HepG2 (cell line): ENCODE data around the gene CNRIP1. TPM values are rescaled to one million over a fixed set of nuclear protein-coding genes. Genes with fewer than 3 reads are reported as not detected.
A peak's percentile ranks its signal among the peaks of the same experiment; 100 is the strongest.

Experiments used
- ATAC-seq: fragments of 200-7000 bp; cut with Tn5 transposase; 3 replicates; pipeline ENCODE4 v1.9.1; 2020; ENCODE audit warnings: mild to moderate bottlenecking, moderate library complexity
- BruUV-seq: library from RNA; stranded (reverse); fragments of 400-500 nt; replicated peaks from 2 replicates; lab custom pipeline; 2021; lab: Mats Ljungman, UMichigan
- CTCF ChIA-PET: fragments of 300-600 bp; formaldehyde crosslinking; extraction: SDS; loops from one replicate; lab custom pipeline; 2021; ENCODE audit warnings: low total read pairs, inconsistent platforms, low intra/inter-chr PET ratio; lab: Yijun Ruan, JAX
- POLR2A ChIA-PET: fragments of 350-600 bp; sonication (Branson Sonifier 250); formaldehyde crosslinking; loops from one replicate; lab custom pipeline; 2020; ENCODE audit warnings: antibody characterized with exemption, inconsistent platforms; lab: Yijun Ruan, JAX
- DNase-seq: peaks from one replicate; pipeline ENCODE4 v3.0.0-alpha.2; 2015; ENCODE audit warnings: low spot score
- FAIRE-seq: peaks from 3 replicates; lab custom pipeline; 2011; peaks lifted over from hg19 to GRCh38; lab: Jason Lieb, UNC
- H2AFZ ChIP-seq: one replicate; pipeline ENCODE4 v1.6.1; 2011; ENCODE audit warnings: low read length, inconsistent platforms
- H3K27ac ChIP-seq: fragments of 300-600 bp; 3 replicates; pipeline ENCODE4 v1.8.0; 2011; ENCODE audit warnings: mixed run types, mild to moderate bottlenecking, mixed read lengths, low read length, inconsistent platforms; ENCODE audit not compliant: insufficient read depth; ENCODE audit errors: extremely low read length
- H3K27me3 ChIP-seq, 2 experiments: fragments of 200-600 bp in 1 of 2; 2 replicates in 1 of 2; 3 replicates in 1 of 2; pipeline versions ENCODE4 v1.6.0 to v1.8.0; 2011; ENCODE audit warnings: low read length in 2 of 2, mild to moderate bottlenecking in 2 of 2, moderate library complexity in 2 of 2, inconsistent platforms in 1 of 2; ENCODE audit not compliant: insufficient read depth in 2 of 2, control insufficient read depth in 1 of 2
- H3K36me3 ChIP-seq, 2 experiments: fragments of 200-600 bp in 1 of 2; replicated peaks in 1 of 2; 2 replicates in 1 of 2; 3 replicates in 1 of 2; pipeline versions ENCODE4 v1.5.1 to v1.8.0; 2011; ENCODE audit warnings: low read length in 2 of 2, inconsistent platforms in 1 of 2; ENCODE audit not compliant: insufficient read depth in 2 of 2, control insufficient read depth in 1 of 2
- H3K4me1 ChIP-seq: 2 replicates; pipeline ENCODE4 v1.5.1; 2012; ENCODE audit warnings: low read length, inconsistent platforms; ENCODE audit not compliant: insufficient read depth
- H3K4me2 ChIP-seq: 2 replicates; pipeline ENCODE4 v1.6.0; 2011; ENCODE audit warnings: low read depth, low read length, inconsistent platforms
- H3K4me3 ChIP-seq, 3 experiments: fragments of 200-600 bp in 1 of 3; sonication (generic), shearing (Covaris generic) in 1 of 3; replicated peaks in 1 of 3; 2 replicates each; pipeline ENCODE4 v1.5.1; 2011 to 2016; ENCODE audit warnings: low read length in 3 of 3, inconsistent platforms in 2 of 3, low read depth in 2 of 3, mild to moderate bottlenecking in 2 of 3, control low read depth in 1 of 3, mixed read lengths in 1 of 3; ENCODE audit not compliant: insufficient read depth in 1 of 3
- H3K79me2 ChIP-seq: one replicate; pipeline ENCODE4 v1.6.1; 2011; ENCODE audit warnings: low read length, inconsistent platforms; ENCODE audit not compliant: insufficient read depth
- H3K9ac ChIP-seq: 2 replicates; pipeline ENCODE4 v1.6.0; 2011; ENCODE audit warnings: mild to moderate bottlenecking, low read depth, low read length, inconsistent platforms; ENCODE audit not compliant: insufficient read depth
- H3K9me3 ChIP-seq: 2 replicates; pipeline ENCODE4 v1.5.1; 2012; ENCODE audit warnings: mild to moderate bottlenecking, low read length
- H4K20me1 ChIP-seq: 2 replicates; pipeline ENCODE4 v1.6.0; 2011; ENCODE audit warnings: inconsistent platforms, mild to moderate bottlenecking, low read length, moderate library complexity; ENCODE audit not compliant: insufficient read depth
- BORCS8-MEF2B ChIP-seq: sonication (generic); formaldehyde crosslinking; IDR thresholded peaks from 2 replicates; pipeline ENCODE4 v1.8.0; 2022; ENCODE audit warnings: mild to moderate bottlenecking, missing genetic modification reagents
- EED ChIP-seq: sonication (generic); formaldehyde crosslinking; IDR thresholded peaks from 2 replicates; pipeline ENCODE4 v1.5.0; 2020; ENCODE audit warnings: mild to moderate bottlenecking, missing genetic modification reagents
- ELF4 ChIP-seq: sonication (generic); formaldehyde crosslinking; IDR thresholded peaks from 2 replicates; pipeline ENCODE4 v1.5.0; 2020; ENCODE audit warnings: missing genetic modification reagents, mild to moderate bottlenecking, moderate library complexity, borderline replicate concordance
- KLF11 ChIP-seq: IDR thresholded peaks from 2 replicates; pipeline ENCODE4 v1.6.1; 2016; ENCODE audit warnings: missing compliant biosample characterization
- MAFK ChIP-seq, 2 experiments: IDR thresholded peaks in 1 of 2; conservative IDR thresholded peaks in 1 of 2; 2 replicates each; pipeline ENCODE4 v1.6.1; 2011; ENCODE audit warnings: improper control_type of control experiment in 2 of 2, low read length in 2 of 2
- RBAK ChIP-seq: sonication (generic); formaldehyde crosslinking; IDR thresholded peaks from 2 replicates; pipeline ENCODE4 v1.5.1; 2020; ENCODE audit warnings: mild to moderate bottlenecking, missing genetic modification reagents
- ZNF12 ChIP-seq: sonication (generic); formaldehyde crosslinking; IDR thresholded peaks from 2 replicates; pipeline ENCODE4 v1.5.0; 2020; ENCODE audit warnings: missing genetic modification reagents
- ZNF883 ChIP-seq: sonication (generic); formaldehyde crosslinking; IDR thresholded peaks from 2 replicates; pipeline ENCODE4 v1.5.1; 2020; ENCODE audit warnings: mild to moderate bottlenecking, missing genetic modification reagents; ENCODE audit errors: not compliant biosample characterization
- WGBS: methylation state at CpG from one replicate; pipeline ENCODE4 v1.1.6; 2017; ENCODE audit warnings: low lambda C conversion rate; 5-methylcytosine and 5-hydroxymethylcytosine counted together
- in situ Hi-C: cut with HindIII; loops from 2 replicates; pipeline ENCODE4 v1.10.0; 2017; ENCODE audit warnings: low pct_unique_long_range_greater_than_20kb; ENCODE audit not compliant: extremely low pct_ligation_motif_present
- intact Hi-C: fragments of 100-400 bp; cut with micrococcal nuclease; formaldehyde crosslinking; loops from one replicate; pipeline ENCODE4 v1.10.0; 2022; ENCODE audit not compliant: unreplicated experiment
- polyA plus RNA-seq, 8 experiments: library from polyadenylated mRNA; depleted of rRNA in 3 of 8; stranded (reverse) in 7 of 8; unstranded in 1 of 8; fragments of >200 nt; fragmentation: Illumina TruSeq in 4 of 8; extraction: Trizol in 4 of 8; gene quantifications; 2 replicates each; pipeline versions ENCODE4 v1.2.1 to v1.2.3, GENCODE V29; 2011 to 2016; ENCODE audit warnings: low read depth in 4 of 8, missing spikeins in 1 of 8, mixed read lengths in 1 of 8; ENCODE audit not compliant: insufficient read depth in 1 of 8
- total RNA-seq, 5 experiments: library from RNA; depleted of rRNA; stranded (reverse); fragments of >200 nt; fragmentation: Illumina TruSeq; extraction: Trizol; gene quantifications; 2 replicates each; pipeline ENCODE4 v1.2.3, GENCODE V29; 2016; ENCODE audit warnings: low read depth in 1 of 5
- TF ChIP-seq, protein P1 (sequence below): sonication (generic); formaldehyde crosslinking; IDR thresholded peaks from 2 replicates; pipeline ENCODE4 v1.9.0; 2021; ENCODE audit warnings: mild to moderate bottlenecking, missing genetic modification reagents

Gene CNRIP1
- total and polyA plus RNA-seq, 2 of the 13 experiments (the other 11 are each of a cell fraction or from before 2014, with no cell fraction given), result not detected

DNA sequence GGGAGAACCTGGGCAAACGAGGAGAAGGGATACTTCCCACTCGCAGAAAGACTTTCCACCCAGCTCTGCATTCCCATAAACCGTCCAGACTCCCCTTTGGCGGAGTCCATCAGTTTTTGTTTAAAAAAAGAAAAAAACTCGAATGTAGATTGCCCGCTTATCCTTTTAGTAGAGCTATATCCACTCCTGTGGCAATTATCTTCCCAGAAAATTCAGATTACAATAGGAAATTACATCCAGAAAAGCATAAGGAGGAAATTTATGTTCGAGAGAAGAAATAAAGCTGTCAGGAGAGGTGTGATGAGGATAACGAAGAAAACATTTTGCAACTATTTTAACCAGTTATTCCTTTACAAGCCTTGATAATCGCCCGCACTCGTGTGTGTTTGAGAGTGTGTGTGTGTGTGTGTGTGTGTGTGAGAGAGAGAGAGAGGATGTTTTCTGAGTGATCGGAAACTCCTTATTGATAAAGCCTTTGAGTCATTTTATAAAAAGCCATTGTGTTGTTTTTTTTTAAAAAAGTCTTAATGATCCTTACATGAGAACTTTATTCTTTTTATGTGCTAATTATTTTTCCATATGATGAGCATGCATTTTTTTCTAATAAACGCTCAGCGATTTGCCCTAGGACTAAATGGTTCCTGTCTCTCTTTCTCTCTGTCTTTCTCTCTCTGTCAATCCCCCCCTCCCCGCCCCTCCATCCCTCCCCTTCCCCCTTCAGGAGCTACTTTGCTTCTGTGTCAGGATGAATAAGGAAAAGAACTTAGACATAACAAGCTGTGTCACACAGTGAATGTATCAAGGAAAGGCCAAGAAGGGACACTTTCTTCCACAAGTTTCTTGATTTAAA is 66.3 kb downstream of the CNRIP1 start:
- H3K27me3 ChIP-seq, result no peaks in the 10 kb centered on the region; a peak in 1 of 5 replicates
- H2AFZ ChIP-seq, result peak overlapping the region; percentile 58
- intact Hi-C loops (loop anchor here (5.0 kb wide), 2 partner anchors 66 to 191 kb away; partner anchors contain the start of gene C1D), in situ Hi-C loops (no loop called here)
- CTCF ChIA-PET, result no interaction called here
- H3K4me3 ChIP-seq, result peak overlapping the region; percentile 67 to 97 (median 93)
- H3K9me3 ChIP-seq, result no peaks in the 10 kb centered on the region
- peak overlapping the region; percentile 90 for H3K9ac ChIP-seq
- no TSS peak for BruUV-seq
- POLR2A ChIA-PET, result interaction anchor here (1.1 to 3.8 kb wide), 5 partner anchors 27 to 1820 kb away, joined by 3 to 26 read pairs (median 5); partner anchors contain the start of genes C1D and PNO1
- peak overlapping the region; percentile 95 for H3K4me2 ChIP-seq
- ATAC-seq (no peak), FAIRE-seq (no peak), DNase-seq (peak; percentile 24)
- WGBS, result 2% methylated on average over 15 of the region's 15 CpGs
- H3K79me2 ChIP-seq, result peaks cover 44% of the 10 kb centered on the region
- peak overlapping the region; percentile 85 for H3K27ac ChIP-seq
- H3K4me1 ChIP-seq, result peaks cover 33% of the 10 kb centered on the region
- H4K20me1 ChIP-seq, result peaks cover 25% of the 10 kb centered on the region
- peaks cover 0 to 6% of the 10 kb centered on the region in 2 experiments; a peak in 1 of 5 replicates for H3K36me3 ChIP-seq
- TF ChIP-seq ZNF12 (0 out of 2 replicates have a peak, but pooled peaks have one; percentile 5), RBAK (CRISPR knock-in tag) (no peak), ELF4 (0 out of 2 replicates have a peak, but pooled peaks have one; percentile 20), ZNF883 (CRISPR knock-in tag) (no peak), MAFK (conservative IDR thresholded peaks at IDR 0.05 in 1 of 2, IDR thresholded peaks at IDR 0.05 in 1 of 2; ENCODE audit: low read length in 2 of 2) (peak; percentile 53 to 59; a peak in 3 of 4 replicates), BORCS8-MEF2B (CRISPR knock-in tag) (no peak), EED (CRISPR knock-in tag) (no peak), KLF11 (no peak)
- TF ChIP-seq, protein P1, sequence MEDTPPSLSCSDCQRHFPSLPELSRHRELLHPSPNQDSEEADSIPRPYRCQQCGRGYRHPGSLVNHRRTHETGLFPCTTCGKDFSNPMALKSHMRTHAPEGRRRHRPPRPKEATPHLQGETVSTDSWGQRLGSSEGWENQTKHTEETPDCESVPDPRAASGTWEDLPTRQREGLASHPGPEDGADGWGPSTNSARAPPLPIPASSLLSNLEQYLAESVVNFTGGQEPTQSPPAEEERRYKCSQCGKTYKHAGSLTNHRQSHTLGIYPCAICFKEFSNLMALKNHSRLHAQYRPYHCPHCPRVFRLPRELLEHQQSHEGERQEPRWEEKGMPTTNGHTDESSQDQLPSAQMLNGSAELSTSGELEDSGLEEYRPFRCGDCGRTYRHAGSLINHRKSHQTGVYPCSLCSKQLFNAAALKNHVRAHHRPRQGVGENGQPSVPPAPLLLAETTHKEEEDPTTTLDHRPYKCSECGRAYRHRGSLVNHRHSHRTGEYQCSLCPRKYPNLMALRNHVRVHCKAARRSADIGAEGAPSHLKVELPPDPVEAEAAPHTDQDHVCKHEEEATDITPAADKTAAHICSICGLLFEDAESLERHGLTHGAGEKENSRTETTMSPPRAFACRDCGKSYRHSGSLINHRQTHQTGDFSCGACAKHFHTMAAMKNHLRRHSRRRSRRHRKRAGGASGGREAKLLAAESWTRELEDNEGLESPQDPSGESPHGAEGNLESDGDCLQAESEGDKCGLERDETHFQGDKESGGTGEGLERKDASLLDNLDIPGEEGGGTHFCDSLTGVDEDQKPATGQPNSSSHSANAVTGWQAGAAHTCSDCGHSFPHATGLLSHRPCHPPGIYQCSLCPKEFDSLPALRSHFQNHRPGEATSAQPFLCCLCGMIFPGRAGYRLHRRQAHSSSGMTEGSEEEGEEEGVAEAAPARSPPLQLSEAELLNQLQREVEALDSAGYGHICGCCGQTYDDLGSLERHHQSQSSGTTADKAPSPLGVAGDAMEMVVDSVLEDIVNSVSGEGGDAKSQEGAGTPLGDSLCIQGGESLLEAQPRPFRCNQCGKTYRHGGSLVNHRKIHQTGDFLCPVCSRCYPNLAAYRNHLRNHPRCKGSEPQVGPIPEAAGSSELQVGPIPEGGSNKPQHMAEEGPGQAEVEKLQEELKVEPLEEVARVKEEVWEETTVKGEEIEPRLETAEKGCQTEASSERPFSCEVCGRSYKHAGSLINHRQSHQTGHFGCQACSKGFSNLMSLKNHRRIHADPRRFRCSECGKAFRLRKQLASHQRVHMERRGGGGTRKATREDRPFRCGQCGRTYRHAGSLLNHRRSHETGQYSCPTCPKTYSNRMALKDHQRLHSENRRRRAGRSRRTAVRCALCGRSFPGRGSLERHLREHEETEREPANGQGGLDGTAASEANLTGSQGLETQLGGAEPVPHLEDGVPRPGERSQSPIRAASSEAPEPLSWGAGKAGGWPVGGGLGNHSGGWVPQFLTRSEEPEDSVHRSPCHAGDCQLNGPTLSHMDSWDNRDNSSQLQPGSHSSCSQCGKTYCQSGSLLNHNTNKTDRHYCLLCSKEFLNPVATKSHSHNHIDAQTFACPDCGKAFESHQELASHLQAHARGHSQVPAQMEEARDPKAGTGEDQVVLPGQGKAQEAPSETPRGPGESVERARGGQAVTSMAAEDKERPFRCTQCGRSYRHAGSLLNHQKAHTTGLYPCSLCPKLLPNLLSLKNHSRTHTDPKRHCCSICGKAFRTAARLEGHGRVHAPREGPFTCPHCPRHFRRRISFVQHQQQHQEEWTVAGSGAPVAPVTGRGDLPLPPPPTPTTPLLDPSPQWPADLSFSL (CRISPR knock-in tag), result peak; percentile 30
